Esophagus muscularis mucosa (tissue), 4 donors: ENCODE measurements around the gene HIRIP3. TPM values are rescaled to one million over a fixed set of nuclear protein-coding genes. Genes with fewer than 3 reads are reported as not detected.
A peak's percentile ranks its signal among the peaks of the same experiment; 100 is the strongest.

Experiments used
- DNase-seq: peaks from one replicate; pipeline ENCODE4 v3.0.0-alpha.2; 2017; ENCODE audit errors: extremely low spot score
- H3K27ac ChIP-seq, 4 donors: fragments of 200-600 bp; sonication (generic); replicated peaks in 1 of 4; 1 replicate in 3 of 4; 2 replicates in 1 of 4; pipeline ENCODE4 v1.5.1; 2016 to 2019; ENCODE audit warnings: mild to moderate bottlenecking in 1 of 4
- H3K27me3 ChIP-seq, 4 donors: fragments of 200-600 bp; sonication (generic); one replicate each; pipeline versions ENCODE4 v1.5.1 to v1.6.0; 2016 to 2019
- H3K36me3 ChIP-seq, 4 donors: fragments of 200-600 bp; sonication (generic); one replicate each; pipeline ENCODE4 v1.5.1; 2016 to 2019
- H3K4me1 ChIP-seq, 4 donors: fragments of 200-600 bp; sonication (generic); one replicate each; pipeline ENCODE4 v1.5.1; 2016 to 2019
- H3K4me3 ChIP-seq, 4 donors: fragments of 200-600 bp; sonication (generic); 1 replicate in 2 of 4; 2 replicates in 2 of 4; pipeline ENCODE4 v1.5.1; 2016 to 2019; ENCODE audit warnings: mild to moderate bottlenecking in 4 of 4, moderate library complexity in 1 of 4
- H3K9me3 ChIP-seq, 4 donors: fragments of 200-600 bp; sonication (generic); 1 replicate in 3 of 4; 2 replicates in 1 of 4; pipeline ENCODE4 v1.5.1; 2016 to 2019
- EP300 ChIP-seq: sonication (generic); formaldehyde crosslinking; IDR thresholded peaks from one replicate; pipeline ENCODE4 v1.6.1; 2017; ENCODE audit warnings: antibody characterized with exemption
- POLR2A ChIP-seq: fragments of 450-650 bp; IDR thresholded peaks from one replicate; pipeline ENCODE4 v1.6.1; 2017; ENCODE audit warnings: antibody characterized with exemption, moderate library complexity, mild to moderate bottlenecking, low read depth
- POLR2AphosphoS5 ChIP-seq, 2 donors: sonication (generic); formaldehyde crosslinking; IDR thresholded peaks; one replicate each; pipeline ENCODE4 v1.6.1; 2017; ENCODE audit warnings: antibody characterized with exemption in 2 of 2
- WGBS: methylation state at CpG from one replicate; pipeline ENCODE4 v1.1.5; 2018; 5-methylcytosine and 5-hydroxymethylcytosine counted together
- intact Hi-C: fragments of 100-400 bp; cut with DNase I; formaldehyde crosslinking; loops from one replicate; pipeline ENCODE4 v1.15.1; 2023
- total RNA-seq, 4 donors: library from RNA; depleted of rRNA; stranded (reverse); fragments of >200 nt; gene quantifications; one replicate each; pipeline versions ENCODE4 v1.1.0 to v1.2.1, GENCODE V29; 2016
- TF ChIP-seq, protein P1 (sequence below), 3 experiments: fragments of 200-600 bp in 2 of 3; fragments of 450-650 bp in 1 of 3; sonication (generic) in 2 of 3; IDR thresholded peaks; one replicate each; pipeline ENCODE4 v1.5.1; 2017 to 2019; ENCODE audit warnings: antibody characterized with exemption in 3 of 3, mild to moderate bottlenecking in 2 of 3, moderate library complexity in 1 of 3

The HIRIP3 gene
- total RNA-seq, 4 donors from 2014 or later, result 20.8 to 39.4 (median 22.1) TPM

DNA sequence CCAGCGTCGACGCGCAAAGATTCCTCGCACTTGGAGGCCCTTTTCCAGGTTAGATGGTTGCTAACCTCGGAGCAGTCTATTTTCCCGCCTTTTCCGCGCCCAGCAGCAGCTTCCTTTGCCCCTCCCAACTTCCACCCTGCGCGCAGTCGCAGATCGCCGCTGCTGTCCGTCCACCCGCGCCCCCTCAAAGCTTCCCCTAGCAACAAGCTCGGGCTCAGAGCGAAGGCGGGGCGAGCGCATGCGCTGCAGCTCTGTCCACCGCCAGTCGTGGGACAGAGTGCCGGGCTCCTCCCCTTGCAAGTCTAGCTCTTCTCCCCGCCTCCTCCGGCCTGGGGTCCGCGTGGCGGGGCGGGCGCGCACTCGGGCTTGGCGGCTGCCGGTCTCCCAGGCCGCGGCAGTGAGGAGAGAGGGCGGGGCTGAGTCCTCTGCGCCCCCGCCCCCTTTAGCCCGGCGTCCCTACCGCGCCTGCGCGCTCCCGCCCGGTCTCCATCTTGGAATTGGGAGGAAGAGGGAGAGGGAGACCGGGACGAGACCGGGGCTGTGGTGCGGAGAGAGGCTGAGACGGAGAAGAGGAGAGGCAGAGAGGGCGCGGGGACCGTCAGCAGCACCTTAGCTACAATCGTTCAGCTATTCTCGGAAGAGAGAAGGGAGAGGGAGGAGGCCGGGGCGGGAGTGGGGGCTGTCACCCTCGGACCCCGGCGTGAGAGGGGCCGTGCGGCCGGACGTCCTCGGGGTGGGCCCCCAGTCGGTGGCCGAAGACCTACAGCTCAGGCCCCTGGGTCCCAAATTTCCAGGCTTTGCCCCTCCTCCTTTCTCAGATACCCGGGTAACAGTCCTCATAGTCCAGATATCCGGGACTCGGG lies 21.8 kb downstream of the HIRIP3 start, which contains the start of gene TAOK2:
TAOK2 (plus strand) TSS at position 485 of the 863 bp plus-strand sequence. CDS start 3,905 bp downstream, outside the sequence.
- peak within 1 kb of the TSS; percentile 84 to 93 (median 90) for H3K27ac ChIP-seq
- H3K4me3 ChIP-seq, result peak within 1 kb of the TSS; percentile 64 to 98 (median 81)
- intact Hi-C loops, result loop anchor here (1.0 kb wide), 1 partner anchor 23 kb away; the partner anchor contains the start of gene INO80E
- TF ChIP-seq, protein P1, sequence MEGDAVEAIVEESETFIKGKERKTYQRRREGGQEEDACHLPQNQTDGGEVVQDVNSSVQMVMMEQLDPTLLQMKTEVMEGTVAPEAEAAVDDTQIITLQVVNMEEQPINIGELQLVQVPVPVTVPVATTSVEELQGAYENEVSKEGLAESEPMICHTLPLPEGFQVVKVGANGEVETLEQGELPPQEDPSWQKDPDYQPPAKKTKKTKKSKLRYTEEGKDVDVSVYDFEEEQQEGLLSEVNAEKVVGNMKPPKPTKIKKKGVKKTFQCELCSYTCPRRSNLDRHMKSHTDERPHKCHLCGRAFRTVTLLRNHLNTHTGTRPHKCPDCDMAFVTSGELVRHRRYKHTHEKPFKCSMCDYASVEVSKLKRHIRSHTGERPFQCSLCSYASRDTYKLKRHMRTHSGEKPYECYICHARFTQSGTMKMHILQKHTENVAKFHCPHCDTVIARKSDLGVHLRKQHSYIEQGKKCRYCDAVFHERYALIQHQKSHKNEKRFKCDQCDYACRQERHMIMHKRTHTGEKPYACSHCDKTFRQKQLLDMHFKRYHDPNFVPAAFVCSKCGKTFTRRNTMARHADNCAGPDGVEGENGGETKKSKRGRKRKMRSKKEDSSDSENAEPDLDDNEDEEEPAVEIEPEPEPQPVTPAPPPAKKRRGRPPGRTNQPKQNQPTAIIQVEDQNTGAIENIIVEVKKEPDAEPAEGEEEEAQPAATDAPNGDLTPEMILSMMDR (IDR thresholded peaks at IDR 0.05), result peak in 1 of 3 experiments; percentile 27
- peak; percentile 76 for TF ChIP-seq POLR2A
- TF ChIP-seq EP300, result no peak
- TF ChIP-seq POLR2AphosphoS5 (IDR thresholded peaks at IDR 0.05), result peak; percentile 93 to 96
- H3K4me1 ChIP-seq, result peaks cover 40 to 50% (median 46%) of the 10 kb centered on the region in 4 donors
- H3K36me3 ChIP-seq, result peaks cover 14 to 45% (median 39%) of the 10 kb centered on the region in 4 donors
- H3K9me3 ChIP-seq, result no peaks in the 10 kb centered on the region
- DNase-seq, result peak; percentile 99
- H3K27me3 ChIP-seq, result no peaks in the 10 kb centered on the region
- WGBS, result 5% methylated on average over 29 of the region's 75 CpGs

DNA sequence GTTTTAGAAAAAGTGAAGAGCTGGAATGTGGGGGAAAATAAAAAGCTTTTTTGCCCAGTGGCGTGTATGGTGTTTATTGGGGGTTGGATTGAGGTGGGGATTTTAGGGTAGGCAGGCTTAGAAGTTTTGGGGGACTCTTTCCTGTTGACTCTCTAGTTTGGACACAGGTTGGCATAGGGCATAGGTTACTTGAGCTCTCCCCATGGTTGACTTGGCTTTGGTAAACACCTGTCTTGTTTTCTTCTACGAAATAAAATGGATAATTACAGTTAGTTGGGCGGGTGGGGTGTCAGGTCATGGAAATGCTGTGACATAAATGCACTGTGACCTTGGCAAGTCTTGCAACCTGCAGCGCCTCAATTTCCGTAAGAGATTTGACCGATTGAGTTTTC lies 22.4 kb downstream of the HIRIP3 start:
- Histone ChIP-seq H3K36me3 (peaks cover 8 to 45% (median 39%) of the 10 kb centered on the region in 4 donors), H3K4me1 (peaks cover 35 to 45% (median 43%) of the 10 kb centered on the region in 4 donors), H3K9me3 (no peaks in the 10 kb centered on the region), H3K27me3 (no peaks in the 10 kb centered on the region), H3K27ac (peak overlapping the region; percentile 84 to 93 (median 90)), H3K4me3 (peak overlapping the region; percentile 64 to 98 (median 81))
- intact Hi-C loops, result no loop called here
- WGBS, result 75% methylated on average over 6 of the region's 6 CpGs
- no peak for DNase-seq
- TF ChIP-seq POLR2A (no peak), EP300 (no peak), POLR2AphosphoS5 (IDR thresholded peaks at IDR 0.05) (no peak)
- TF ChIP-seq, protein P1 (IDR thresholded peaks at IDR 0.05), result no peak

DNA sequence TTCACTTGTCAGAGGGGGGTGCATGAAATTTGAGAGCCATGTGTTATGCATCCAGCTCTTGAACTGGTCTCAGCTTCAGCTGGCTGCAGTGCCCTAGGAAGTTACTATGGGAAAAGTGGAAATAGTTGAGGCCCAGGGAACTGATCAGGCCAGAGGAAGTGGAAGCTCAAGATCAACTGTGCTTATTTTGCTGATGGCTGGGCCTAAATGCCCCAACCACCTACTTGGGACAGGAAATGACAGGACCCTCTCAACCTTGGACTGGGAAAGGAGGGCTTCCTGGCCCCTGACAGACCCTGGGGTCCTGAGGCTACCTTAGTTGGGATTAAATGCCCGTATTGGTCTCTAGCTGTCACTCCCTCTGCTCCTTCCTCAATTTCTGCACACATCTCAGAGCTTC lies 22.9 kb downstream of the HIRIP3 start:
- intact Hi-C loops, result no loop called here
- TF ChIP-seq EP300 (no peak), POLR2AphosphoS5 (IDR thresholded peaks at IDR 0.05) (no peak), POLR2A (no peak)
- TF ChIP-seq, protein P1 (IDR thresholded peaks at IDR 0.05), result no peak
- Histone ChIP-seq H3K4me1 (peaks cover 30 to 40% (median 39%) of the 10 kb centered on the region in 4 donors), H3K27me3 (no peaks in the 10 kb centered on the region), H3K4me3 (no peak overlapping the region), H3K27ac (peak overlapping the region in 1 of 4 donors; percentile 93), H3K9me3 (no peaks in the 10 kb centered on the region), H3K36me3 (peaks cover 4 to 44% (median 40%) of the 10 kb centered on the region in 4 donors)
- 86% methylated on average over 1 of the region's 1 CpG for WGBS
- DNase-seq, result no peak

DNA sequence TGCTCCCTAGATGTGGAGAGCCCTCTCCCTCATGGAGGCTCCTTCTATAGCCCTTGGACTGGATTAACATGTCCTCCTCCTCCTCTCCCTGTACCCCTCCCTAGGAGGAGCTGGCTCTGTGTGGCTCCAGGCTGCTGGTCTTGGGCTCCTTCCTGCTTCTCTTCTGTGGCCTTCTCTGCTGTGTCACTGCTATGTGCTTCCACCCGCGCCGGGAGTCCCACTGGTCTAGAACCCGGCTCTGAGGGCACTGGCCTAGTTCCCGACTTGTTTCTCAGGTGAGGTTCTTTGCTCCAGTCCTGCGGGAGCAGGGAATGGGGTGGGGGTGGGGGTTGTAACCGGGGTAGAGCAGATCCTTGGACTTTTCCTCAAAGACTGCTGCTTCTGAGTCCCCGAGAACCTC lies 24.1 kb downstream of the HIRIP3 start:
- DNase-seq, result no peak
- intact Hi-C loops, result no loop called here

DNA sequence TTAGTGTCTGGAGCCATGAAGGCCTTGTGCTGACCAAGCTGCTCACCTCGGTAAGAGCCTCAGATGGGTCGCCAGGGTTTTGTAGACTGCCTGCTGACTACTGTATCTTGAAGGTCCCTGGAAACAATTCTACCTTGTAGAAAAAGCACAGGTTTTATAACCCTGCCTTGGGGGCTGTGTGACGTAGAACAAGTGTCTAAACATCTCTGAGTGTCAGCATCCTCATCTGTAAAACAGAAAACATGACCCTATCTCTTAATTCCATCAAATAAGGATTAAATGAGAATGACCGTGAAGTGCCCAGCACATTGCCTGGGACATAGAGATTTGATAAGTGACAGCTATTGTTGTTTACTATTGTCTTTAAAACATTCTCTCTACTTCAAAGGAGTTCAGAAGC lies 27.2 kb downstream of the HIRIP3 start:
- no peak overlapping the region for H3K27ac ChIP-seq
- H3K4me1 ChIP-seq, result peaks cover 5 to 20% (median 14%) of the 10 kb centered on the region in 4 donors
- intact Hi-C loops, result no loop called here
- no peak for DNase-seq
- TF ChIP-seq, protein P1 (IDR thresholded peaks at IDR 0.05), result no peak
- TF ChIP-seq EP300 (no peak), POLR2A (no peak), POLR2AphosphoS5 (IDR thresholded peaks at IDR 0.05) (no peak)
- H3K9me3 ChIP-seq, result no peaks in the 10 kb centered on the region
- H3K4me3 ChIP-seq, result no peak overlapping the region
- H3K27me3 ChIP-seq, result no peaks in the 10 kb centered on the region
- 100% methylated on average over 4 of the region's 4 CpGs for WGBS
- peaks cover 4 to 76% (median 46%) of the 10 kb centered on the region in 4 donors for H3K36me3 ChIP-seq

More for the DNA sequence above, 24.1 kb downstream of the HIRIP3 start:
- Histone ChIP-seq H3K4me3 (no peak overlapping the region), H3K27me3 (no peaks in the 10 kb centered on the region), H3K9me3 (no peaks in the 10 kb centered on the region), H3K4me1 (peaks cover 19 to 28% (median 27%) of the 10 kb centered on the region in 4 donors), H3K27ac (no peak overlapping the region), H3K36me3 (peaks cover 4 to 53% (median 40%) of the 10 kb centered on the region in 4 donors)
- no peak for TF ChIP-seq EP300
- WGBS, result 83% methylated on average over 8 of the region's 8 CpGs
